Neural progenitor cell (in vitro differentiated cells): ENCODE results near the gene PRMT1. TPM values are rescaled to one million over a fixed set of nuclear protein-coding genes. Genes with fewer than 3 reads are reported as not detected.

Source experiments
- DNase-seq: peaks from one replicate; pipeline ENCODE4 v3.0.0-alpha.2; 2016; ENCODE audit warnings: low spot score
- H2AFZ ChIP-seq: fragments of 200-600 bp; sonication (generic); replicated peaks from 2 replicates; pipeline ENCODE4 v1.6.1; 2016; ENCODE audit warnings: antibody characterized with exemption
- H3F3A ChIP-seq: fragments of 200-600 bp; sonication (generic); 2 replicates; pipeline ENCODE4 v1.6.1; 2016; ENCODE audit warnings: antibody characterized with exemption, low read depth
- H3K27ac ChIP-seq: fragments of 200-600 bp; sonication (generic); 2 replicates; pipeline ENCODE4 v1.5.1; 2016; ENCODE audit warnings: mild to moderate bottlenecking
- H3K27me3 ChIP-seq: fragments of 200-600 bp; sonication (generic); 2 replicates; pipeline ENCODE4 v1.6.1; 2016; ENCODE audit warnings: mild to moderate bottlenecking, moderate library complexity
- H3K36me3 ChIP-seq: fragments of 200-600 bp; sonication (generic); 2 replicates; pipeline ENCODE4 v1.5.1; 2016
- H3K4me1 ChIP-seq: fragments of 200-600 bp; sonication (generic); 2 replicates; pipeline ENCODE4 v1.6.1; 2016; ENCODE audit warnings: mixed run types
- H3K4me2 ChIP-seq: fragments of 200-600 bp; sonication (generic); 2 replicates; pipeline ENCODE4 v1.6.1; 2016
- H3K4me3 ChIP-seq: fragments of 200-600 bp; sonication (generic); 2 replicates; pipeline ENCODE4 v1.5.1; 2016
- H3K79me2 ChIP-seq: fragments of 200-600 bp; sonication (generic); 2 replicates; pipeline ENCODE4 v1.6.1; 2016; ENCODE audit warnings: low read depth
- H3K9ac ChIP-seq: fragments of 200-600 bp; sonication (generic); 2 replicates; pipeline ENCODE4 v1.6.1; 2016
- H3K9me3 ChIP-seq: fragments of 200-600 bp; sonication (generic); 2 replicates; pipeline ENCODE4 v1.5.1; 2016; ENCODE audit warnings: low read depth
- H4K20me1 ChIP-seq: fragments of 200-600 bp; sonication (generic); 2 replicates; pipeline ENCODE4 v1.6.1; 2016; ENCODE audit warnings: low read depth
- H3K27ac Mint-ChIP-seq: 3 replicates; pipeline ENCODE4 v1.8.0; 2021; ENCODE audit warnings: mixed read lengths
- H3K27me3 Mint-ChIP-seq: 2 replicates; pipeline ENCODE4 v1.8.0; 2022; ENCODE audit warnings: low read depth, mild to moderate bottlenecking, inconsistent platforms, moderate library complexity, mixed read lengths; ENCODE audit not compliant: insufficient read depth
- H3K36me3 Mint-ChIP-seq: 3 replicates; pipeline ENCODE4 v1.8.0; 2021; ENCODE audit warnings: mixed read lengths
- H3K4me1 Mint-ChIP-seq: 3 replicates; pipeline ENCODE4 v1.8.0; 2021; ENCODE audit warnings: mixed read lengths
- H3K4me3 Mint-ChIP-seq: 3 replicates; pipeline ENCODE4 v1.8.0; 2021; ENCODE audit warnings: mild to moderate bottlenecking, moderate library complexity, mixed read lengths
- H3K9me3 Mint-ChIP-seq: 3 replicates; pipeline ENCODE4 v1.8.0; 2020; ENCODE audit warnings: mixed read lengths
- EZH2 ChIP-seq: fragments of 200-600 bp; sonication (generic); IDR thresholded peaks from 2 replicates; pipeline ENCODE4 v1.6.1; 2017; ENCODE audit warnings: antibody characterized with exemption, mild to moderate bottlenecking, moderate library complexity
- EZH2phosphoT487 ChIP-seq: fragments of 200-600 bp; sonication (generic); IDR thresholded peaks from 2 replicates; pipeline ENCODE4 v1.6.1; 2017; ENCODE audit warnings: antibody characterized with exemption
- total RNA-seq: library from RNA; depleted of rRNA; stranded (reverse); fragments of >200 nt; gene quantifications from 2 replicates; pipeline ENCODE4 v1.2.3, GENCODE V29; 2015; ENCODE audit warnings: low replicate concordance
- TF ChIP-seq, protein P1 (sequence below): fragments of 200-600 bp; sonication (generic); IDR thresholded peaks from 2 replicates; pipeline ENCODE4 v1.5.1; 2017; ENCODE audit warnings: antibody characterized with exemption, mild to moderate bottlenecking

Gene PRMT1
- 480 and 755 TPM in 2 replicates for total RNA-seq

DNA sequence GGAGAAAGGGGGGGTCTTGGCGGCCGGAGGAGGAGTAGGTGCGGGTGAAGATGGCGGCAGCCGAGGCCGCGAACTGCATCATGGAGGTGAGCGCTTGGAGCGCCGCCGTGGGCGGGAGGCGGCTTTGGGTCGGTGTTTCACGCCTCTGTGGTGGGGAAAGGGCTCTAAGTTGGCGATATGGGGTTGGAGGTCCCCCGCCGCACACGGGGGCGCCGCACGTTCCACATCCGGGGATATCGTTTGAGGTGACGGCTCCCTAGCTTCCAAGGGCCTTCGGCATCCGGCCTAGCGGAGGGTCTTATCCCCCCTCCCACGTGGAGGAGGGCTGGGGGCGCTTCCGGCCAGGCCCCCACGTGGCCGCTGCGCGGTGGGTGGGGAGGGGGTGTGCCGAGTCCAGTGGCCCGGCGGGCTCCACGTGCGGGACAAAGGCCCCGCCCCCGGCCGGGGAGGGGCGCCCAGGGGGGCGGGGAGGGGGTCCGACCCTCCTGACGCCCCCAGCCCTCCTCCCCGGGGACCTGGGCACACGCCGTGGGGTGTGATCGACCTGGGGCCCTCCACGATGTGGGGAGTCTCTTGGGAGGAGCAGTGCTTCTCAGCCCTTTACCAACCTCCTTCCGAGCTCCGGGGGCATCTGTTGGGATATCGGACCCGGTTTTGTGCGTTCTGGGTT is at the start of gene PRMT1:
Gene PRMT1 (plus strand): TSS at position 41 of the 670 bp plus-strand sequence. CDS start 10 bp downstream, at position 51.
- peaks cover 6% of the 10 kb centered on the region for H3K27me3 Mint-ChIP-seq
- no peaks in the 10 kb centered on the region for H3K27me3 ChIP-seq
- H3K36me3 ChIP-seq, result peaks cover 5% of the 10 kb centered on the region
- peak within 1 kb of the TSS; percentile 100 for H3K27ac ChIP-seq
- peak within 1 kb of the TSS; percentile 92 for H2AFZ ChIP-seq
- peaks cover 30% of the 10 kb centered on the region for H3K4me1 Mint-ChIP-seq
- H3K4me2 ChIP-seq, result peak within 1 kb of the TSS; percentile 94
- TF ChIP-seq EZH2phosphoT487 (no peak), EZH2 (no peak)
- TF ChIP-seq, protein P1, sequence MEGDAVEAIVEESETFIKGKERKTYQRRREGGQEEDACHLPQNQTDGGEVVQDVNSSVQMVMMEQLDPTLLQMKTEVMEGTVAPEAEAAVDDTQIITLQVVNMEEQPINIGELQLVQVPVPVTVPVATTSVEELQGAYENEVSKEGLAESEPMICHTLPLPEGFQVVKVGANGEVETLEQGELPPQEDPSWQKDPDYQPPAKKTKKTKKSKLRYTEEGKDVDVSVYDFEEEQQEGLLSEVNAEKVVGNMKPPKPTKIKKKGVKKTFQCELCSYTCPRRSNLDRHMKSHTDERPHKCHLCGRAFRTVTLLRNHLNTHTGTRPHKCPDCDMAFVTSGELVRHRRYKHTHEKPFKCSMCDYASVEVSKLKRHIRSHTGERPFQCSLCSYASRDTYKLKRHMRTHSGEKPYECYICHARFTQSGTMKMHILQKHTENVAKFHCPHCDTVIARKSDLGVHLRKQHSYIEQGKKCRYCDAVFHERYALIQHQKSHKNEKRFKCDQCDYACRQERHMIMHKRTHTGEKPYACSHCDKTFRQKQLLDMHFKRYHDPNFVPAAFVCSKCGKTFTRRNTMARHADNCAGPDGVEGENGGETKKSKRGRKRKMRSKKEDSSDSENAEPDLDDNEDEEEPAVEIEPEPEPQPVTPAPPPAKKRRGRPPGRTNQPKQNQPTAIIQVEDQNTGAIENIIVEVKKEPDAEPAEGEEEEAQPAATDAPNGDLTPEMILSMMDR, result no peak
- H3K4me1 ChIP-seq, result peaks cover 23% of the 10 kb centered on the region
- peak within 1 kb of the TSS; percentile 97 for H3K4me3 Mint-ChIP-seq
- peaks cover 75% of the 10 kb centered on the region for H3F3A ChIP-seq
- H3K9ac ChIP-seq, result peak within 1 kb of the TSS; percentile 96
- H3K9me3 Mint-ChIP-seq, result no peaks in the 10 kb centered on the region
- no peak for DNase-seq
- H3K27ac Mint-ChIP-seq, result peak within 1 kb of the TSS; percentile 100
- H3K79me2 ChIP-seq, result peaks cover 53% of the 10 kb centered on the region
- no peaks in the 10 kb centered on the region for H3K9me3 ChIP-seq
- H4K20me1 ChIP-seq, result peaks cover 42% of the 10 kb centered on the region
- peaks cover 4% of the 10 kb centered on the region for H3K36me3 Mint-ChIP-seq
- H3K4me3 ChIP-seq, result peak within 1 kb of the TSS; percentile 88

DNA sequence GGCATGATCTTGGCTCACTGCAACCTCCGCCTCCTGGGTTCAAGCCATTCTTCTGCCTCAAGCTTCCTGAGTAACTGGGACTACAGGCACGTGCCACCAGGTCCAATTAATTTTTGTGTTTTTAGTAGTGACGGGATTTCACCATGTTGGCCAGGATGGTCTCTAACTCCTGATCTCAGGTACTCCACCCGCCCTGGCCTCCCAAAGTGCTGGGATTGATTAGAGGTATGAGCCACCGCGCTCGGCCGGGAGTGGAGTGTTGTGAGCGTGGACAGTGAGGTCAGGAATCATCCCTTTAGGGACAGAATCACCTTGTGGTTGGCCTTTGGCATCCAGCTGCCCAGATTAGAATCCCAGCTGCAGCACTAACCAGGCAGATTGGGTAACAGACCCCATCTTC is 47.4 kb upstream of the PRMT1 start:
- peak overlapping the region; percentile 49 for H3K4me3 Mint-ChIP-seq

DNA sequence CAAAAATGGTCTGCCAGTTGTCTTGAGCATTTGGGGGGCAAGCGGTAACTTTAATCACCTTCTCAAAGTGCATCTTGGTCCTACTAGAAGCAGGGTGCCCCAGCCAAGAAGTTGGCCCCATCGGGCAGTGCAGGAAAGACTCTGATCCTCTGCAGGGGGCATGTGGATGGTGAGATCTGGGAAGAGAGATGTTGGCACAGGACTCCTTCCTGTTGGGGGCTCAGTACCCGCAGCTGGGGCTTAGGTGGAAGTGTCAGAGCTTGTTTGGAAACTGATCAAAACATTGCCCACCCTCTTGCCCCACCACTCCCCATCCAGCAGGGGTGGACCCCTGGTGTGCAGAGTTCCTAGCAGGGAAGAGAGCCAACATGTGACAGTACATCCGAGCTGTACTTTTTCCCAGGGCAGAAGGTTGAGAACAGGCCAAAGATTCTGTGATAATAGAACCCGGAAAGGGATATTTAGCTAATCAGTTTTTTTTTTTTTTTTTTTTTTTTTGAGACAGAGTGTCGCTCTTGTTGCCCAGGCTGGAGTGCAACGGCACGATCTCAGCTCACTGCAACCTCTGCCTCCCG is 46.0 kb upstream of the PRMT1 start:
- Mint-ChIP-seq H3K27me3 (peaks cover 4% of the 10 kb centered on the region), H3K27ac (peak overlapping the region; percentile 85), H3K4me3 (peak overlapping the region; percentile 50), H3K36me3 (peaks cover 11% of the 10 kb centered on the region), H3K9me3 (no peaks in the 10 kb centered on the region), H3K4me1 (peaks cover 18% of the 10 kb centered on the region)
- Histone ChIP-seq H3K27ac (peak overlapping the region; percentile 41), H3K79me2 (no peaks in the 10 kb centered on the region), H3K9me3 (no peaks in the 10 kb centered on the region), H2AFZ (no peak overlapping the region), H4K20me1 (no peaks in the 10 kb centered on the region), H3K4me2 (no peak overlapping the region), H3K4me3 (no peak overlapping the region), H3F3A (peaks cover 38% of the 10 kb centered on the region), H3K9ac (no peak overlapping the region), H3K36me3 (no peaks in the 10 kb centered on the region), H3K27me3 (no peaks in the 10 kb centered on the region), H3K4me1 (peaks cover 8% of the 10 kb centered on the region)
- TF ChIP-seq, protein P1, result no peak
- TF ChIP-seq EZH2phosphoT487 (no peak), EZH2 (no peak)
- no peak for DNase-seq

More for the DNA sequence above, 47.4 kb upstream of the PRMT1 start:
- no peaks in the 10 kb centered on the region for H3K9me3 Mint-ChIP-seq
- Histone ChIP-seq H3K79me2 (no peaks in the 10 kb centered on the region), H3K4me1 (no peaks in the 10 kb centered on the region), H3F3A (peaks cover 34% of the 10 kb centered on the region), H3K4me3 (no peak overlapping the region), H3K9ac (no peak overlapping the region), H3K27ac (no peak overlapping the region), H3K36me3 (no peaks in the 10 kb centered on the region), H4K20me1 (peaks cover 1% of the 10 kb centered on the region), H3K9me3 (no peaks in the 10 kb centered on the region), H2AFZ (no peak overlapping the region), H3K27me3 (no peaks in the 10 kb centered on the region), H3K4me2 (no peak overlapping the region)
- peaks cover 7% of the 10 kb centered on the region for H3K4me1 Mint-ChIP-seq
- peaks cover 4% of the 10 kb centered on the region for H3K27me3 Mint-ChIP-seq
- TF ChIP-seq, protein P1, result no peak
- TF ChIP-seq EZH2phosphoT487 (no peak), EZH2 (no peak)
- no peak for DNase-seq
- H3K27ac Mint-ChIP-seq, result no peak overlapping the region
- peaks cover 11% of the 10 kb centered on the region for H3K36me3 Mint-ChIP-seq
